Parathyroid adenoma (tissue), 2 donors: ENCODE data around the gene INIP.

Experiments
- H2AFZ ChIP-seq: fragments of 300-600 bp; sonication (generic); one replicate; pipeline ENCODE4 v1.7.0; 2017; ENCODE audit warnings: antibody characterized with exemption, mild to moderate bottlenecking
- H3K27ac ChIP-seq: fragments of 300-600 bp; sonication (generic); one replicate; pipeline ENCODE4 v1.7.0; 2017
- H3K27me3 ChIP-seq: fragments of 300-600 bp; sonication (generic); one replicate; pipeline ENCODE4 v1.7.0; 2017; ENCODE audit warnings: low read length; ENCODE audit not compliant: control insufficient read depth, insufficient read depth
- H3K36me3 ChIP-seq: fragments of 300-600 bp; sonication (generic); one replicate; pipeline ENCODE4 v1.7.0; 2017; ENCODE audit warnings: low read length; ENCODE audit not compliant: control insufficient read depth, insufficient read depth
- H3K4me1 ChIP-seq: fragments of 300-600 bp; sonication (generic); one replicate; pipeline ENCODE4 v1.7.0; 2017; ENCODE audit warnings: control low read depth
- H3K4me2 ChIP-seq: fragments of 300-600 bp; sonication (generic); one replicate; pipeline ENCODE4 v1.7.0; 2017; ENCODE audit warnings: low read length
- H3K4me3 ChIP-seq: fragments of 300-600 bp; sonication (generic); one replicate; pipeline ENCODE4 v1.7.0; 2017; ENCODE audit warnings: low read depth, low read length
- H3K79me2 ChIP-seq: fragments of 300-600 bp; sonication (generic); one replicate; pipeline ENCODE4 v1.7.0; 2017; ENCODE audit warnings: control low read depth
- H3K9ac ChIP-seq: fragments of 300-600 bp; sonication (generic); one replicate; pipeline ENCODE4 v1.7.0; 2017; ENCODE audit warnings: mild to moderate bottlenecking
- H3K9me3 ChIP-seq: fragments of 300-600 bp; sonication (generic); one replicate; pipeline ENCODE4 v1.7.0; 2017; ENCODE audit warnings: low read length; ENCODE audit not compliant: control insufficient read depth
- TF ChIP-seq, protein P1 (sequence below): fragments of 300-600 bp; sonication (generic); IDR thresholded peaks from one replicate; pipeline ENCODE4 v1.7.0; 2017; ENCODE audit warnings: antibody characterized with exemption, mild to moderate bottlenecking
- donor health status: primary hyperparathyroidism.

The INIP gene

DNA sequence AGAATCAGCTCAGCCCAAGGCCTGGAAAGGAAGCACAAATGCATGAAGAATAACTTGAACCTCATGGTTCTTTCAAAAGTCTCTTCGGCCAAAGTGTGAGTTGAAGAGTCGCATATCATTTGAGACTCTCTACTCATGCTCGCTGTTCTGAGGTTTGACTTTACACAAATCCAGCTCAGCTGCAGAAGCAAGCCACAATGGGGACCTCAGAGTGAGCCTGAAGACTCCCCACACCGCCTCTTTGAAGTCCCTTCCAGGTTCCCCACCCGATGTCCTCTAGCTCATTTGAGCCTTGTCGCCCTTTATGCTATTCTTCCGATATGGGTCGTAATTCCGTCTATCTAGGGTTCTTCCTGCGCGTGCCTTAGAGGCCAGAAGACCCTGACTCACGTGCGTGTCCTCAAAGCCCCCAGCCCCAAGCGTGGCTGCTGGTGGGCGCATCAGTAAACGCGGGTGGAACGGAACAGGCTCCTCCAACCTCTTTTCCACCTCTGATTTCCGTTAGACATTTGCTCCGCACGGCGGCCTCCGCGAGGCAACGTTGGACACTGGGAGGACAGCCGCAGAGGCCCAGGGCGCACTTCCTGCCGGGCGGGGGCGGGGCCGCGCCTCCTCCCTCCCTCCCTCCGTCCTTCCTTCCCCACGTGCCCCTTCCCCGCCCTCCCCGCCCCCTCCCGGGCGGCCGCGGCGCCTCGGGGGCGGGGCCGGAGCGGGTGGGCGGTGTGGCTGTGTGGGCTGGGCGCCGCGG, 32.3 kb upstream of the INIP start, which contains the start of gene SNX30:
SNX30 (plus strand) TSS at position 745 of the 748 bp plus-strand sequence. CDS start 242 bp downstream, outside the sequence.
- H3K36me3 ChIP-seq, result no peaks in the 10 kb centered on the region
- H3K4me1 ChIP-seq, result no peaks in the 10 kb centered on the region
- H3K9me3 ChIP-seq, result no peaks in the 10 kb centered on the region
- peak within 1 kb of the TSS; percentile 67 for H3K27ac ChIP-seq
- H2AFZ ChIP-seq, result peak within 1 kb of the TSS; percentile 99
- peaks cover 6% of the 10 kb centered on the region for H3K79me2 ChIP-seq
- H3K4me3 ChIP-seq, result peak within 1 kb of the TSS; percentile 79
- H3K9ac ChIP-seq, result no peak within 1 kb of the TSS
- no peaks in the 10 kb centered on the region for H3K27me3 ChIP-seq
- peak within 1 kb of the TSS; percentile 96 for H3K4me2 ChIP-seq
- TF ChIP-seq, protein P1, sequence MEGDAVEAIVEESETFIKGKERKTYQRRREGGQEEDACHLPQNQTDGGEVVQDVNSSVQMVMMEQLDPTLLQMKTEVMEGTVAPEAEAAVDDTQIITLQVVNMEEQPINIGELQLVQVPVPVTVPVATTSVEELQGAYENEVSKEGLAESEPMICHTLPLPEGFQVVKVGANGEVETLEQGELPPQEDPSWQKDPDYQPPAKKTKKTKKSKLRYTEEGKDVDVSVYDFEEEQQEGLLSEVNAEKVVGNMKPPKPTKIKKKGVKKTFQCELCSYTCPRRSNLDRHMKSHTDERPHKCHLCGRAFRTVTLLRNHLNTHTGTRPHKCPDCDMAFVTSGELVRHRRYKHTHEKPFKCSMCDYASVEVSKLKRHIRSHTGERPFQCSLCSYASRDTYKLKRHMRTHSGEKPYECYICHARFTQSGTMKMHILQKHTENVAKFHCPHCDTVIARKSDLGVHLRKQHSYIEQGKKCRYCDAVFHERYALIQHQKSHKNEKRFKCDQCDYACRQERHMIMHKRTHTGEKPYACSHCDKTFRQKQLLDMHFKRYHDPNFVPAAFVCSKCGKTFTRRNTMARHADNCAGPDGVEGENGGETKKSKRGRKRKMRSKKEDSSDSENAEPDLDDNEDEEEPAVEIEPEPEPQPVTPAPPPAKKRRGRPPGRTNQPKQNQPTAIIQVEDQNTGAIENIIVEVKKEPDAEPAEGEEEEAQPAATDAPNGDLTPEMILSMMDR, result no peak

DNA sequence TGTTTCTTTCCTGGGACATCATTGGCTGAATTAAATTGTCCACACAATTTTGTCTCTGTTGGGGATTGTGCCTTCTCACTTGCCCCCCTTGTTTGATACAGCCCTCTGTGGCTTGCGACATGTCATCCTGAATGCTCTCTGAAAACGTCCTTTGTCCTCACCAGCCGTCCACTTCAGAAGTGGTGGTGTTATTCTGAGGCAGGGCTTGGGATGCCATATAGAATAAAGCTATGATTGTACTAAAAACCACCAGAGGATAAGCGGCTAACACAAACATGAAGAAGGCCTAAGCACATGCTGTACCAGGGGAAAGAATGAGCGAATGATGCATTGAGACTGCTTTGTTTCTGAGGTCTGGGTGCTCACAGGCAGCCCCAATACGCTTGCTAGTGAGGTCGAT, 29.2 kb upstream of the INIP start:
- Histone ChIP-seq H3K36me3 (no peaks in the 10 kb centered on the region), H3K4me1 (no peaks in the 10 kb centered on the region), H3K27me3 (no peaks in the 10 kb centered on the region), H3K27ac (no peak overlapping the region), H3K9ac (no peak overlapping the region), H3K4me3 (no peak overlapping the region), H2AFZ (no peak overlapping the region), H3K9me3 (no peaks in the 10 kb centered on the region), H3K4me2 (no peak overlapping the region), H3K79me2 (no peaks in the 10 kb centered on the region)
- TF ChIP-seq, protein P1, result no peak

DNA sequence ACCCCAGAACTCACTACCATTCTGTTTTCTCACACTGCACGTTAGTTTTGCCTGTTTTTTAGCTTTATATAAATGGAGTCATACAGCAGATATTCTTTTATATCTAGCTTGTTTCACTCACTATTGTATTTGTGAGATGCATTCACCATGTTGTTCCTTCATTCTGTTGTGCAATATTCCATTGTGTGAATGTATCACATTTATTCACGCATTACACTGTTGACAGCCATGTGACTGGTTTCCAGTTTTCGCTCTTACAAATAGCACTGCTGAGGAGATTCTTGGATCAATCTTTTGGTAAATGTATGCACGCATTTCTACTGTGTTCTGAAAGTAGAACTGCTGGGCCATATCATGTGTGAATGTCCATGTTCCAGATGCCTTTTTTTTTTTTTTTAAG, 26.3 kb upstream of the INIP start:
- Histone ChIP-seq H3K9me3 (no peaks in the 10 kb centered on the region), H3K36me3 (no peaks in the 10 kb centered on the region), H2AFZ (no peak overlapping the region), H3K27ac (no peak overlapping the region), H3K27me3 (no peaks in the 10 kb centered on the region), H3K4me2 (no peak overlapping the region), H3K4me3 (no peak overlapping the region), H3K9ac (no peak overlapping the region), H3K4me1 (no peaks in the 10 kb centered on the region), H3K79me2 (no peaks in the 10 kb centered on the region)
- TF ChIP-seq, protein P1, result no peak

DNA sequence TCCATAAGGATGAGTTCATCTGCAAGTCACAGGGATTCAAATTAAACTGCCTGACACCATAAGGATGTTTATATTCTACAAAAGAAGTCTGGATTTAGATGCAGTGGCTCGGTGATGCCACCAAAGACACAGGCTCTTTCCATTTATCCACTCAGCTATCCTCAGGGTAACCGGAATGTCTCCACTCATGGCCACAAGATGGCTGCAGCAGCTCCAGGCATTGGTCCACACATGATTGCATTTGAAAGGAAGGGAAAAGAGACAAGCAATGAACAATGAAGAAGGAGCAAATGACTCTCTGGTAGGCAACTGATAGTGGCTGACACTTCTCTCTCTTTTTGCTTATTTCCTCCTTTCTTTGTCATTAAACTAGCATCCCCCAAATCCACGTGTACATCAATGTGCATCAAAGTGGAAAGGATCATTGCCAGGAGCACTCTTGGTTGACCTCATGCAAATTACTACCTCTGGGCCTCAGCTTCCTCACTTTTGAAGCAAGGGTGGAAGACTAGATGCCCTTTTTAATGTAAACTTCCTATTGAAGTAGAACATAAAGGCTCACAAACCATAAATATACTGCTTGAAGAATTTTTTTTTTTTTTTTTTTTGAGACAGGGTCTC, 25.4 kb upstream of the INIP start:
- Histone ChIP-seq H3K27me3 (no peaks in the 10 kb centered on the region), H3K36me3 (no peaks in the 10 kb centered on the region), H3K9ac (no peak overlapping the region), H3K4me3 (no peak overlapping the region), H3K4me1 (no peaks in the 10 kb centered on the region), H2AFZ (no peak overlapping the region), H3K27ac (no peak overlapping the region), H3K4me2 (no peak overlapping the region), H3K79me2 (no peaks in the 10 kb centered on the region), H3K9me3 (no peaks in the 10 kb centered on the region)
- TF ChIP-seq, protein P1, result no peak
